Kidney (tissue), 14 donors: ENCODE results near the gene KDM3A. TPM values are rescaled to one million over a fixed set of nuclear protein-coding genes. Genes with fewer than 3 reads are reported as not detected.

Source experiments
- DNase-seq, 5 donors: peaks; one replicate each; pipeline ENCODE4 v3.0.0-alpha.2; 2013 to 2020
- FAIRE-seq: peaks from 2 replicates; lab custom pipeline; 2012; peaks lifted over from hg19 to GRCh38; lab: Jason Lieb, UNC
- H3K27ac ChIP-seq, 2 donors: one replicate each; pipeline ENCODE4 v1.7.0; 2013; ENCODE audit warnings: low read depth in 2 of 2, low read length in 2 of 2, inconsistent platforms in 1 of 2
- H3K27me3 ChIP-seq: one replicate; pipeline ENCODE4 v1.7.1; 2013; ENCODE audit warnings: low read length, inconsistent platforms; ENCODE audit not compliant: control insufficient read depth, insufficient read depth
- H3K36me3 ChIP-seq, 3 donors: one replicate each; pipeline versions ENCODE4 v1.7.0 to v1.7.1; 2013; ENCODE audit warnings: low read length in 3 of 3, control low read depth in 1 of 3, inconsistent platforms in 1 of 3; ENCODE audit not compliant: insufficient read depth in 3 of 3, control insufficient read depth in 2 of 3
- H3K4me1 ChIP-seq, 3 donors: one replicate each; pipeline versions ENCODE4 v1.7.0 to v1.7.1; 2013; ENCODE audit warnings: low read length in 3 of 3, inconsistent platforms in 1 of 3, low read depth in 1 of 3; ENCODE audit not compliant: control insufficient read depth in 2 of 3, insufficient read depth in 2 of 3
- H3K4me3 ChIP-seq, 3 donors: one replicate each; pipeline versions ENCODE4 v1.7.0 to v1.8.1; 2013; ENCODE audit warnings: low read length in 3 of 3, control low read depth in 1 of 3, inconsistent platforms in 1 of 3
- H3K9ac ChIP-seq, 3 donors: one replicate each; pipeline versions ENCODE4 v1.7.0 to v1.7.1; 2013; ENCODE audit warnings: low read length in 3 of 3, control low read depth in 1 of 3, inconsistent platforms in 1 of 3
- H3K9me3 ChIP-seq, 3 donors: one replicate each; pipeline versions ENCODE4 v1.7.0 to v1.7.1; 2013; ENCODE audit warnings: low read length in 3 of 3, control low read depth in 1 of 3, inconsistent platforms in 1 of 3; ENCODE audit not compliant: control insufficient read depth in 2 of 3, insufficient read depth in 1 of 3
- intact Hi-C: fragments of 100-400 bp; cut with DNase I; formaldehyde crosslinking; loops from one replicate; pipeline ENCODE4 v1.11.1; 2022
- polyA plus RNA-seq: library from polyadenylated mRNA; stranded (reverse); fragments of 350-450 nt; fragmentation: Illumina TruSeq; extraction: RNeasy Lipid Tissue Mini Kit (QIAGEN cat#74804); gene quantifications from one replicate; pipeline ENCODE4 v1.2.3, GENCODE V29; 2014; ENCODE audit warnings: low read depth, low replicate concordance; ENCODE audit not compliant: insufficient read depth
- total RNA-seq: library from RNA; stranded (reverse); fragmentation: NEBNext Ultra II Directional; extraction: Animal tissue kit (Norgen Biotek cat#: 25700); gene quantifications from one replicate; pipeline ENCODE4 v1.2.1, GENCODE V29; 2021
- TF ChIP-seq, protein P1 (sequence below): IDR thresholded peaks from 3 replicates; pipeline ENCODE4 v1.5.1; 2012; ENCODE audit warnings: mild to moderate bottlenecking, moderate library complexity, borderline replicate concordance; ENCODE audit not compliant: insufficient read depth; ENCODE audit errors: extremely low read depth
- donor health status: control.
- donor health status: control.
- donor health status: control.
- donor health status: control.
- donor health status: control.
- donor health status: DM: yes; HTN: yes; CAD: no.
- donor health status: Normal renal cell carcinoma (clear cell type).

KDM3A gene
- total and polyA plus RNA-seq, 2 donors from 2014 or later, result 10.9 to 43.8 TPM

DNA sequence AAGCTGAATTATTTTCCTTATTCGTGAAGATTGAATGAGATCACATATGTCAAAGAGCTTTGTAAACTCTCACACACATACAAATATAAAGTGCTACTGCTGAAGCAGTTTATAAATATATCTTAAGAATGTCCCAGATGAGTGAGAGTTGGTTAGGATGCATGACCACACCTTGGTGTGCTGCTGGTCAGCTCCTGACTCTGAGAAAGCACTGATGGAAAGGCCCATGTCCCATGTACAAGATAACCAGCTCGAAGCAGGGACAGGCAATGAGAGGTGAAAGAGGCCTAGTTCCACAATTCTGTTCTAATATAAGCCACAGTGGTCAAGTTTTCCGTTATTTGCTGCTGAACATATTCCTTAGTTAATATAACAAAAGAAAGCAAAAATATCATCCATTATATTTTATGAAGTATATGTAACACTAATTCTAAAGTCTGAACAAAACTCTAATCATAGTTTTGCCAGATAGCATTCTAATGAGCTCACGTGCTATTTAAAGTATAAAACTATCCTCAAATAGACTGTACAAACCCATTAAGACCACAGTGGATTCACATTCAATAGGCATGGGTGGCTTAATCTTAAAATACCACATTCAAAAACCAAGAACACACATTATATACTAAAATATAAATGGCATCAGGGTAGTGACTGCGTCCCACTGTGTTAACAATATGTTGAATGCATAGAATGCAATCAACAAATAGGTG is 72.9 kb downstream of the KDM3A start:
- Histone ChIP-seq H3K9ac (no peak overlapping the region), H3K4me3 (no peak overlapping the region), H3K27me3 (no peaks in the 10 kb centered on the region), H3K4me1 (no peaks in the 10 kb centered on the region), H3K9me3 (no peaks in the 10 kb centered on the region), H3K27ac (no peak overlapping the region), H3K36me3 (peaks cover 0 to 11% (median 8%) of the 10 kb centered on the region in 3 donors)
- intact Hi-C loops, result no loop called here
- TF ChIP-seq, protein P1, sequence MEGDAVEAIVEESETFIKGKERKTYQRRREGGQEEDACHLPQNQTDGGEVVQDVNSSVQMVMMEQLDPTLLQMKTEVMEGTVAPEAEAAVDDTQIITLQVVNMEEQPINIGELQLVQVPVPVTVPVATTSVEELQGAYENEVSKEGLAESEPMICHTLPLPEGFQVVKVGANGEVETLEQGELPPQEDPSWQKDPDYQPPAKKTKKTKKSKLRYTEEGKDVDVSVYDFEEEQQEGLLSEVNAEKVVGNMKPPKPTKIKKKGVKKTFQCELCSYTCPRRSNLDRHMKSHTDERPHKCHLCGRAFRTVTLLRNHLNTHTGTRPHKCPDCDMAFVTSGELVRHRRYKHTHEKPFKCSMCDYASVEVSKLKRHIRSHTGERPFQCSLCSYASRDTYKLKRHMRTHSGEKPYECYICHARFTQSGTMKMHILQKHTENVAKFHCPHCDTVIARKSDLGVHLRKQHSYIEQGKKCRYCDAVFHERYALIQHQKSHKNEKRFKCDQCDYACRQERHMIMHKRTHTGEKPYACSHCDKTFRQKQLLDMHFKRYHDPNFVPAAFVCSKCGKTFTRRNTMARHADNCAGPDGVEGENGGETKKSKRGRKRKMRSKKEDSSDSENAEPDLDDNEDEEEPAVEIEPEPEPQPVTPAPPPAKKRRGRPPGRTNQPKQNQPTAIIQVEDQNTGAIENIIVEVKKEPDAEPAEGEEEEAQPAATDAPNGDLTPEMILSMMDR, result no peak
- no peak for DNase-seq
- FAIRE-seq, result no peak

DNA sequence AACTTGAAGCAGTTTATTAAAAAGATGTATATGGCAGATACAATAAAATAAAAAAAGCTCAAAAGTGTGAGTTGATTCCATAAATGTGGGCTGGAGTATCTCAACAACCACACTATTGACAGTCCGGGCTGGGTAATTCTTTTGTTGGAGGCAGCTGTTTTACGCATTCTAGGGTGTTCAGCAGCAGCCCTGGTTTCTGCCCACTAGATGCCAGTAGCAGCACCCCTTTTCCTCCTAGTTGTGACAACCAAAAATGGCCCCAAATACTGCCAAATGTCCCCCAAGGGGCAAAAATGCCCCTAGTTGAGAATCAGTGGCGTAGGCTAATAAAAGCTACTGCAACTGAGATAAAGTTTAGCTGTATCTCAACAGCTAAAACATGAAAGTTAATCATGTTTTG is 77.3 kb downstream of the KDM3A start:
- Histone ChIP-seq H3K36me3 (no peaks in the 10 kb centered on the region), H3K9me3 (no peaks in the 10 kb centered on the region), H3K27me3 (no peaks in the 10 kb centered on the region), H3K9ac (no peak overlapping the region), H3K27ac (no peak overlapping the region), H3K4me1 (no peaks in the 10 kb centered on the region), H3K4me3 (no peak overlapping the region)
- intact Hi-C loops, result no loop called here
- FAIRE-seq, result no peak
- DNase-seq, result peak in 1 of 5 donors; percentile 15
- TF ChIP-seq, protein P1, result peak; percentile 29

- FAIRE-seq, result no peak
- H3K4me3 ChIP-seq, result no peak overlapping the region
- no peaks in the 10 kb centered on the region for H3K9me3 ChIP-seq
- no peaks in the 10 kb centered on the region for H3K27me3 ChIP-seq
- intact Hi-C loops, result no loop called here
- TF ChIP-seq, protein P1, result no peak
- DNase-seq, result no peak
- no peaks in the 10 kb centered on the region for H3K4me1 ChIP-seq
- H3K27ac ChIP-seq, result no peak overlapping the region
- H3K9ac ChIP-seq, result no peak overlapping the region
- no peaks in the 10 kb centered on the region for H3K36me3 ChIP-seq
Observed at GRCh38 chr2:86519349-86519748, 78.2 kb downstream of the KDM3A start.

GRCh38 chr2:86520153-86520552 is 79.0 kb downstream of the KDM3A start:
- H3K27ac ChIP-seq, result no peak overlapping the region
- no peaks in the 10 kb centered on the region for H3K36me3 ChIP-seq
- TF ChIP-seq, protein P1, result no peak
- H3K4me1 ChIP-seq, result no peaks in the 10 kb centered on the region
- DNase-seq, result no peak
- no peaks in the 10 kb centered on the region for H3K9me3 ChIP-seq
- no peak overlapping the region for H3K4me3 ChIP-seq
- H3K27me3 ChIP-seq, result no peaks in the 10 kb centered on the region
- H3K9ac ChIP-seq, result no peak overlapping the region
- intact Hi-C loops, result no loop called here
- no peak for FAIRE-seq
